A549 treated with Mapracorat at 1 μM for 4 hours (cell line): ENCODE measurements around the gene RIN3. TPM values are rescaled to one million over a fixed set of nuclear protein-coding genes. Genes with fewer than 3 reads are reported as not detected.

Source experiments
- total RNA-seq: library from RNA; stranded (reverse); fragments of 200-300 nt; extraction: Qiagen RNA extraction; gene quantifications from 5 replicates; pipeline ENCODE4 v1.2.3, GENCODE V29; 2022

RIN3 gene, protein sequence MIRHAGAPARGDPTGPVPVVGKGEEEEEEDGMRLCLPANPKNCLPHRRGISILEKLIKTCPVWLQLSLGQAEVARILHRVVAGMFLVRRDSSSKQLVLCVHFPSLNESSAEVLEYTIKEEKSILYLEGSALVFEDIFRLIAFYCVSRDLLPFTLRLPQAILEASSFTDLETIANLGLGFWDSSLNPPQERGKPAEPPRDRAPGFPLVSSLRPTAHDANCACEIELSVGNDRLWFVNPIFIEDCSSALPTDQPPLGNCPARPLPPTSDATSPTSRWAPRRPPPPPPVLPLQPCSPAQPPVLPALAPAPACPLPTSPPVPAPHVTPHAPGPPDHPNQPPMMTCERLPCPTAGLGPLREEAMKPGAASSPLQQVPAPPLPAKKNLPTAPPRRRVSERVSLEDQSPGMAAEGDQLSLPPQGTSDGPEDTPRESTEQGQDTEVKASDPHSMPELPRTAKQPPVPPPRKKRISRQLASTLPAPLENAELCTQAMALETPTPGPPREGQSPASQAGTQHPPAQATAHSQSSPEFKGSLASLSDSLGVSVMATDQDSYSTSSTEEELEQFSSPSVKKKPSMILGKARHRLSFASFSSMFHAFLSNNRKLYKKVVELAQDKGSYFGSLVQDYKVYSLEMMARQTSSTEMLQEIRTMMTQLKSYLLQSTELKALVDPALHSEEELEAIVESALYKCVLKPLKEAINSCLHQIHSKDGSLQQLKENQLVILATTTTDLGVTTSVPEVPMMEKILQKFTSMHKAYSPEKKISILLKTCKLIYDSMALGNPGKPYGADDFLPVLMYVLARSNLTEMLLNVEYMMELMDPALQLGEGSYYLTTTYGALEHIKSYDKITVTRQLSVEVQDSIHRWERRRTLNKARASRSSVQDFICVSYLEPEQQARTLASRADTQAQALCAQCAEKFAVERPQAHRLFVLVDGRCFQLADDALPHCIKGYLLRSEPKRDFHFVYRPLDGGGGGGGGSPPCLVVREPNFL
- 16.8 to 23.2 TPM (median 21.4 TPM) in 5 replicates for total RNA-seq

GRCh38 chr14:92513204-92513965 is at the start of gene RIN3:
RIN3 (plus strand) TSS chr14:92513781; CDS start chr14:92513933, 152 bp downstream.

Other genes with a start within 250 kb of the RIN3 start
- gene SLC24A4, start 190.6 kb upstream of the RIN3 start, total RNA-seq: 0.07 to 0.38 TPM (median 0.11 TPM) in 5 replicates
- gene LGMN, start 234.8 kb downstream of the RIN3 start, total RNA-seq: 54.4 to 63.0 TPM (median 56.3 TPM) in 5 replicates